NCI-H2081 (cell line): Measurements from ENCODE around the gene RIPK3.

ENCODE experiments used
- DNase-seq, 2 experiments: peaks; one replicate each; lab custom pipeline; 2025; lab: John Stamatoyannopoulos, UW

RIPK3 gene

DNA sequence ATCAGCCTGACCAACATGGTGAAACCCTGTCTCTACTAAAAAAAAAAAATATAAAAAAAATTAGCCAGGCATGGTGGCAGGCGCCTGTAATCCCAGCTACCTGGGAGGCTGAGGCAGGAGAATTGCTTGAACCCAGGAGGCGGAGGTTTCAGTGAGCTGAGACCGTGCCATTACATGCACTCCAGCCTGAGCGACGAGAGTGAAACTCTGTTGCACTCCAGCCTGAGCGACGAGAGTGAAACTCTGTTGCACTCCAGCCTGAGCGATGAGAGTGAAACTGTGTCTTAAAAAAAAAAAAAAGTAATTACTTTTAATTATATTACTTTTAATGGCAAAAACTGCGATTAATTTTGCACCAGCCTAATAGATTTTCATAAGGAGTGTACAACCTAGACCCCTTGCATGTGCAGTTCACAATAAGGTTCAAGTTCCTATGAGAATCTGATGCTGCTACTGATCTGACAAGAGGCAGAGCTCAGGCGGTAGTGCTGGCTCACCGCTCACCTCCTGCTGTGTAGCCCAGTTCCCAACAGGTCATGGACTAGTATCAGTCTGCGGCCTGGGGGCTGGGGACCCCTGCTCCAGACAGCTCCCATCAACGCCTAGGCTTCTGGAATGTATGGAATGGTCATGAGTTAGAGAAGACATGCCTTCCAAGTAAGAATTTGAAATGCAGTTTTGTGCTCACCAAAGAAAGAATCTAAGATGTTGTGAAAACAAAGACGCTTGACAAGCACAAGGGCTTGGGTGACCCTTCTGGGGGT is 18.4 kb downstream of the RIPK3 start:
- no peak for DNase-seq

DNA sequence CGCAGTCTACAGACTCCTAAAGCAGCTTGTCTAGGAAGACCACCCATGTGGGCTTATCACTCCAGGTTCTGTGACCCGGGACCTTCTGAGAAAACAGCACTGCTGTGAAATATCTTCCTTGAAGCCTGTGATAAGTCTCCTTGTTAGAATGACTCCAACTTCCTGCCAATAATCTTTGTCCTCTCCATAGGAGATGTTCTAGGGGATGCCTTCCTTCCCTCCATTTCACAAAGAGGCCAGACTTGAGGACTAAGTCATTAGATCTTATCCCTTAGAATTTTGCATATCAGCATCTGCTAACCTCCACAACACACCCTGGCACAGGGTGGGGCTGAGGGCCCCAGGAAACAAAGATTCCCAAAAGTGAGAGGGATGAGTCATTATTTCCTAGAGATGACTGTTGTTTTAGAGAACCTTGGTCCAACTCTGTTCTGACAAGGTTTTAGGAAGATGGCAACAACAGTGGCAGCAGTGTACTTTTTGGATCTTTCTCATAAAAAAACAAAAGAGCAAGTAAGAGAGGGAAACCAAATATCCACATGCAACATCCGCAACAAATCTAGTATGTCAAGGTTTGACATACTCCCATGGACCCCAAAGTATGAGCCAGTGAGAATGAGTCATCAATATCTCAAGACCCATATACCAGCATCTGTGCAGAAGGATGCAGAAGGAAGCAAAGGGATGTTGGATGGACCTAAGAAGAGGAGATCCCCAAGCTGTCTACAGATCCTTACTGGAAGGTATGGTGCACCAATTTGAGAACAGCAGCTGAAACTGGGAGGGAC is 22.5 kb downstream of the RIPK3 start:
- DNase-seq, result no peak

DNA sequence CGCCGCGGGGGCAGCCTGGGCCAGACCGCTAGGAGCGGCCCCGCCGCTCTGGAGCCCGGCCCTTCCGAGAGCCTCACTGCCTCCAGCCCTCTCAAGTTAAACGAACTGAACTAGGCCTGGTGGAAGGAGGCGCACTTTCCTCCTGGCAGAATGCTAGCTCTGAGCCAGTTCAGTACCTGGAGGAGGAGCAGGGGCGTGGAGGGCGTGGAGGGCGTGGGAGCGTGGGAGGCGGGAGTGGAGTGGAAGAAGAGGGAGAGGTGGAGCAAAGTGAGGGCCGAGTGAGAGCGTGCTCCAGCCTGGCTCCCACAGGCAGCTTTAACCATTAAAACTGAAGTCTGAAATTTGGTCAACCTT is 23.2 kb downstream of the RIPK3 start:
- no peak for DNase-seq

DNA sequence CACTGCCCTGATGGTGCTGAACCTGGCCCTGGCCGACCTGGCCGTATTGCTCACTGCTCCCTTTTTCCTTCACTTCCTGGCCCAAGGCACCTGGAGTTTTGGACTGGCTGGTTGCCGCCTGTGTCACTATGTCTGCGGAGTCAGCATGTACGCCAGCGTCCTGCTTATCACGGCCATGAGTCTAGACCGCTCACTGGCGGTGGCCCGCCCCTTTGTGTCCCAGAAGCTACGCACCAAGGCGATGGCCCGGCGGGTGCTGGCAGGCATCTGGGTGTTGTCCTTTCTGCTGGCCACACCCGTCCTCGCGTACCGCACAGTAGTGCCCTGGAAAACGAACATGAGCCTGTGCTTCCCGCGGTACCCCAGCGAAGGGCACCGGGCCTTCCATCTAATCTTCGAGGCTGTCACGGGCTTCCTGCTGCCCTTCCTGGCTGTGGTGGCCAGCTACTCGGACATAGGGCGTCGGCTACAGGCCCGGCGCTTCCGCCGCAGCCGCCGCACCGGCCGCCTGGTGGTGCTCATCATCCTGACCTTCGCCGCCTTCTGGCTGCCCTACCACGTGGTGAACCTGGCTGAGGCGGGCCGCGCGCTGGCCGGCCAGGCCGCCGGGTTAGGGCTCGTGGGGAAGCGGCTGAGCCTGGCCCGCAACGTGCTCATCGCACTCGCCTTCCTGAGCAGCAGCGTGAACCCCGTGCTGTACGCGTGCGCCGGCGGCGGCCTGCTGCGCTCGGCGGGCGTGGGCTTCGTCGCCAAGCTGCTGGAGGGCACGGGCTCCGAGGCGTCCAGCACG is 23.8 kb downstream of the RIPK3 start:
- DNase-seq, result no peak

DNA sequence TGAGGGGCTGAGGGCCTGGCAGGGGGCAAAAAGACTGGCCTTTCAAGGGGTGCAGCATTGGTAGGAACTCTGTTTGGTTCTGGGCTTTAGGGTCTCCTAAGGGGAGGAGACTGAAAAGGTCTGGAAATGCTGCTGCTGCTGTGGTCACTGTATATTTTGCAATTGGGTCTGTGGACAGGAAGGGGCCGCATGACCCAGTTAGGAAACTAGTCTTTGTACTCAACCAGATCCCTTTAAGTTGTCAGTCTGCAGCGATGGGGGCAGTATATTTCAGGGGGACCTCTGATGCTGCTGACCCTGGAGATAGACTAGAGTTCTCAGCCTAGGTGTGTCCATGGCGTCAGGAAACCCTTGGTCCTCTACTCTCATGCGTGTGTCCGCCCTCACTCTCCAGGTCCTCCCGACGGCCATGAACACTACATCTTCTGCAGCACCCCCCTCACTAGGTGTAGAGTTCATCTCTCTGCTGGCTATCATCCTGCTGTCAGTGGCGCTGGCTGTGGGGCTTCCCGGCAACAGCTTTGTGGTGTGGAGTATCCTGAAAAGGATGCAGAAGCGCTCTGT is 24.5 kb downstream of the RIPK3 start:
- no peak for DNase-seq

DNA sequence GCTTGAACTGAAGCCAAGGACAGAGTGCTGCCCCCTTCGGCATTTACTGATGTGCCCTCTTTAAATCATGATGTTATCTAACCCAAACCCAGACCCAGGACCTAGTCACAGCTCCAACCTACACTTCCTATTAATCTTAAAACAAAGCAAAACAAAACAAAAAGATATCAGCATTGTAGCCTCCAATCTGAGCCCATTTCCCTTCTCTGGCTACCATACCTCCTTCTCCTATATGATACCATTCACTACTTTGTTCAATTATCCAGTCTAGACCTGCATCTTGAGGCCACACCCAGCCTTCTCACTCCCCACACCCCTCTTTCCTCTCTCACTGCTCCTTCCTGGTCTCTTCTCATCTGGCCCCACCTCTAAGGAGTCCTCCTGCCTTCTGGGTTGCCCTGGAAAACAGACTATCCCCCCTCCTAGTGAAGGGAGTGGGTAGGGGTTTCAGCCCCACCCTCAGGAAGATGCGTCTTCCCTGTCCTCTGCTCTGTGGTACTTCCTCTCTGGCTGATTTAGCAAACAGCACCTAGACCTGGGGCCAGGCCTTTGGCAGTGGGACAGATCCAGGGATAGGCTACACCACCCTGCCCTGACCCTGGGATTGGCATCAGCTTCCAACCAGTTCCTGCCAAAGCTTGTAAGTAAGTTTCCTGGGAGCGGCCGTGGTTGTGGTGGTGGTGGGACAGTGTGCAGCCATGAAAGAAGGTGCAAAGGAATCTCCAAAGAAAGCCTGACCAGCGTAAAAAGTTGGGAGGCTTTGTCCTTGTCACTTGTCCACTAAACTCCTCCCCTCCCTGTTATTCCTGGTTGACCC is 25.2 kb downstream of the RIPK3 start:
- no peak for DNase-seq

DNA sequence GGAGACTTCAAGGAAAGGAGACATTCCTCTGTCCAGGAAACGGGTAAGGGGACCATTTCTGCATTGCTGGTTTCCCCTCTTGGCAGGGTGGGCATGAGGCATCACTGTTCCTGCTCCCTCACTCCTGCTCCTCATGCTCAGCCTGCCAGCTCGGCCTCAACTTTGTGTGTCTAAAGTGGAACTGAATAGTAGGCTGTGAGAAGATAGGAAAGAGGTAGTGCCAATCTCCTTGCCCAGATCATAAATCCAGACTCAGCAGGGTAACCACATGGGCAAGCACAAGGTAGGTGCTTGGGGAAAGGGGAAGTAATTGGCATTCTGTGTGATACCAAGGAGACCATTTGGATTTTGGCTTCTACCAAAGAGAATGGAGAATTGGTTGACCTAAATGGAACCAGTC is 25.9 kb downstream of the RIPK3 start:
- DNase-seq, result no peak

DNA sequence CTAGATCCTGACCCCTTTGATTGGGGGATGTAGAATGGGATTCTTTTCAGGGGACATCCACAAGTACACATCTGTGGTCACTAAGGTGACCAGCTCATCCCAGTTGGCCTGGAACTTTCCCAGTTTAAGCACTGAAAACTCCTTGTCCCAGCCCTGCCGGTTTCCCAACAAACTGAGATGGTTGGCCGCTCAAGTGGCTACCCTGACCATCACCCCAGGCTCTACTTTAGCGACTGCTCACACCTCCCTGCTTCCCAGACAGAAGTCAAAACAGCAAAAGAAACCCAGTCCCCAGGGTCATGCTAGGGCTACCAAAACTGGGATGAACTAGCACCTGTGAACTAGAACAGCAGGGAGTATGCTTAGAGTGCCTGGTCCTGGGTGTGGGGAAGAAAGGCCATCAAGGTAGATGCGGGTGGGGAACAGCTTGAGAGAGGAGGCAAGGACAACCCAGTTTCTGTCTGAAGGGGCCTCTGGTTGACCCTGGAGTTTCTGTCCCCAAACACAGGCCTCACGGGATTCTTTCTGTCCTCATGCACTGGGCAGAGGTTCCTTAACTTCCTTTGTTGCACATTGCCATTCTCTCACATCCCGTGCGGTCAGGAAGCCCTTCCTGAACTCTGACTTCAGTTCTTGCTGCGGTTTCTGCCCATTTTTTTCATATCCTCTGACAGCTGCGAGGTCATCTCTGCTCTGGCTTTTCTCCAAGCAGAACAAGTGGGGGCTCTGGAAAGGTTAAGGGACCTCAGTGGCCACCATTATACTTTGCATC is 26.9 kb downstream of the RIPK3 start:
- DNase-seq, result no peak

DNA sequence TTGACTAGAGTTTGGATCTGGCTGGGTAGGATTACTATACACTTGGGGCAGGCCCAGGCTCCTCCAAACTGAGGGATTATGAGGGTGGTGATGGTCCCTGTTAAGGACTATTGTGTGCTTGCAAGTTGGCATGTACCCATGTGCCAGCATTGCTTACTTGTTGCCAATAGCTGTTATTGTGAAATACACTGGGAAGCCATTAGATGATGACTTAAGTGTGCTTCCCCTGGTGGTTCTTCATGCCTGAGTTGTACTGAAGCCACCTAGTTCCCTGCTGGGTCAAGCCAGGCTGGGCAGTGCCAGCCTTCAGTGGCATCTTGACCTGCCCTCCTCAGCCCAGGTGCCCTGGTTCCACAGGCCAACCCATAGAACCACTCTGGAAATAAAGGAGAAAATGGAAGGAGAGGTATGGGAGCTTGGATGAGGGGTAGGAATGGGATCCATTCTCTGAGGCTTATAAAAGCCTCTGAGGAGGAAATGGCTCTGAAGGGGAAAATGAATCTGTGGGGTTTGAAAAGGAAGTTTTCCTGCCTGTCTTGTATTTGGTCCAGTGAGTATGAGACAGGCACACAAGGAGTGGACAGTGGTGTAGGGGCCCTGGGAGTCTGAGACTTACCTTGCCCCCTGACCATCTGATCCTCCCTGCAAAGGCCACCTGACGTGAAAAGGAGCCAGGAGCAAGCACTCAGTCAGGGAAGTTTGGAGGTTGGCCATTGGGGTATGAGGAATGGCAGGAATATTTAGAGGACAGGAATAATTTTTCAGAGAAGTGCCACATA is 27.8 kb downstream of the RIPK3 start:
- DNase-seq, result no peak

DNA sequence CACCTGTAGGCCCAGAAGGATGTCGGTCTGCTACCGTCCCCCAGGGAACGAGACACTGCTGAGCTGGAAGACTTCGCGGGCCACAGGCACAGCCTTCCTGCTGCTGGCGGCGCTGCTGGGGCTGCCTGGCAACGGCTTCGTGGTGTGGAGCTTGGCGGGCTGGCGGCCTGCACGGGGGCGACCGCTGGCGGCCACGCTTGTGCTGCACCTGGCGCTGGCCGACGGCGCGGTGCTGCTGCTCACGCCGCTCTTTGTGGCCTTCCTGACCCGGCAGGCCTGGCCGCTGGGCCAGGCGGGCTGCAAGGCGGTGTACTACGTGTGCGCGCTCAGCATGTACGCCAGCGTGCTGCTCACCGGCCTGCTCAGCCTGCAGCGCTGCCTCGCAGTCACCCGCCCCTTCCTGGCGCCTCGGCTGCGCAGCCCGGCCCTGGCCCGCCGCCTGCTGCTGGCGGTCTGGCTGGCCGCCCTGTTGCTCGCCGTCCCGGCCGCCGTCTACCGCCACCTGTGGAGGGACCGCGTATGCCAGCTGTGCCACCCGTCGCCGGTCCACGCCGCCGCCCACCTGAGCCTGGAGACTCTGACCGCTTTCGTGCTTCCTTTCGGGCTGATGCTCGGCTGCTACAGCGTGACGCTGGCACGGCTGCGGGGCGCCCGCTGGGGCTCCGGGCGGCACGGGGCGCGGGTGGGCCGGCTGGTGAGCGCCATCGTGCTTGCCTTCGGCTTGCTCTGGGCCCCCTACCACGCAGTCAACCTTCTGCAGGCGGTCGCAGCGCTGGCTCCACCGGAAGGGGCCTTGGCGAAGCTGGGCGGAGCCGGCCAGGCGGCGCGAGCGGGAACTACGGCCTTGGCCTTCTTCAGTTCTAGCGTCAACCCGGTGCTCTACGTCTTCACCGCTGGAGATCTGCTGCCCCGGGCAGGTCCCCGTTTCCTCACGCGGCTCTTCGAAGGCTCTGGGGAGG is 28.9 kb downstream of the RIPK3 start, which contains the start of gene LTB4R:
Gene LTB4R (plus strand): TSS at position 857 of the 959 bp plus-strand sequence. CDS start 4,150 bp downstream, outside the sequence.
- no peak for DNase-seq

DNA sequence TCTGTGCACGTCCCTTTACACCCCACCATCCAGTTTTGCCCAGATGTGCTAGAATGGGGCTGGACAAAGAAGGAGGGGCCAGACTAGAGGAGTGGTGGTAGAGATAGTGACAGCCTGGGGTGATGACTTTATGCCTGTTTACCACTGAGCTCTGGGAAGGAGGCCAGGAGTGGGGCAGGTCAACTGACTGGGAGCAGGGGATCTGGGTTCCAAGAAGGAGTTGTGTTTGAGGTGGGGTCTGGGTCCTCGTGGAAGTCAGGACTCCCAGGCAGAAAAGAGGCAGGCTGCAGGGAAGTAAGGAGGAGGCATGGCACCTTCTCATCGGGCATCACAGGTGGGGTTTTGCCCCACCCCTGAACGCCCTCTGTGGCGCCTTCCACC is 29.5 kb downstream of the RIPK3 start:
- no peak for DNase-seq

DNA sequence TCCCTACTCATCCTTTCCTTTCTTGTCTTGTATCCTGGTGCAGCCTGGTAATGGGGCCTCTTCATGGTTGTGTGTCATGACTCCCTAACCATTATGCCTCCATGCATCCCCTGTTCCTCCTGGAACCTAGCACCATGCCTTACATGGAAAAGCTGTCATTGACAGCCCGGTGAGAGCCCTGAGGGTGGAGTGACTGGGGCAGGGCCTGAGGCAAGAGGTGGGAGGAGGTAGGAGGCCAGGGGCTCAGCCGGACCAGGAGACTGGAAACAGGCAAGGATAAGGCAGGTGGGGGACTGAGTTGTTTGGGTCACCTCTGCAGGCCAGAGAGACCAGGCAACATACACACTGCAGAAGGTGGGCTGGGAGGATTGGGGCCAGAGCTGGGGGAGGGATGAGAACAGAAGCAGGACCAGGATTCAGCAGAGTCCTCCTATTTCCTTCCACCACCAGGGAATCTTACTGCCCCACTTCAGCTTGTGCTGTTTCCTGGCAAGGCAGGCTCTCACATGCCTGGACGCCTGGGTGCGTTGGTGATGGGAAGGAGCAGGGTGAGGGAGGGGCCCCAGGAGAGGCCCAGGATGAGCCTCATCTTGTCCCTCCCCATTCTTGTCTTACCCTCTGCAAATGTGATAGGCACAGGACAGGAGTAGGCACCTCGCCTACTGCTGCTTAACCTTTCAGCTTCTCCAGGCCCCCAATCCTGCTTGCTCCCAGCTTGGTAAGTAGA is 30.1 kb downstream of the RIPK3 start, which contains the start of gene LTB4R2:
Gene LTB4R2 (plus strand): TSS at position 603 of the 727 bp plus-strand sequence. CDS start 525 bp downstream, outside the sequence.
- no peak for DNase-seq

DNA sequence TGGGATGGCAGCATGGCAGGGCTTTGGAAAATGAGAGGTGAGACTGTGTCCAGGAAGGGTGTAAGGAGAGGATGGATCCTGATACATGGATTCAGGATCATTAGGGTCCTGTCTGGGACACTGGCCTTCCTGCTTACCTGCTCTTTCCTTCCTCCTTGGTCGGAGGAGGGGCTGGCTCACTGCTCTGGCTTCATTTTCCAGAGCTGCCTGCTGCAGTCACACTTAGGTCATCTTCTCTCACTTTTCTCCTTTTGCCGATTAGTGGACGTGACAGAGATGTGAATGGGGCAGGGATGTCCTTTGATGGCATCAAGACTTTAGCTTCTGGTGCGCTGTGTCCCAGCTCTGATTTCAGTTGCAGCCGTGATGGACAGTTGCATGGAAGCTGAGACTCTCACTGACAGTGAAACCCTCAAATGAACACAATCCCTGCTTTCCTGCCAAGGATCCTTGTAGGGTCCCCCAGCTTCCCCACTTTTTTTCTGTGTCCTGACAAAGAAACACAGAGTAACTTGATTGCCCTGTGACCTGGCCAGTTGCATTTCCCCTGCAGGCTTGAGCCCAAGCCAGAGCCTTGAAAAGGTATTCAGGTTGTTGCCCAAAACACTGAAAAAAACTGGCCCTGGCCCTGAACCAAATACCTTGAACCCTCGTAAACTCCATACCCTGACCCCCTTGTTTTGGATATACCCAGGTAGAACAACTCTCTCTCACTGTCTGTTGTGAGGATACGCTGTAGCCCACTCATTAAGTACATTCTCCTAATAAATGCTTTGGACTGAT is 31.3 kb downstream of the RIPK3 start:
- no peak for DNase-seq

DNA sequence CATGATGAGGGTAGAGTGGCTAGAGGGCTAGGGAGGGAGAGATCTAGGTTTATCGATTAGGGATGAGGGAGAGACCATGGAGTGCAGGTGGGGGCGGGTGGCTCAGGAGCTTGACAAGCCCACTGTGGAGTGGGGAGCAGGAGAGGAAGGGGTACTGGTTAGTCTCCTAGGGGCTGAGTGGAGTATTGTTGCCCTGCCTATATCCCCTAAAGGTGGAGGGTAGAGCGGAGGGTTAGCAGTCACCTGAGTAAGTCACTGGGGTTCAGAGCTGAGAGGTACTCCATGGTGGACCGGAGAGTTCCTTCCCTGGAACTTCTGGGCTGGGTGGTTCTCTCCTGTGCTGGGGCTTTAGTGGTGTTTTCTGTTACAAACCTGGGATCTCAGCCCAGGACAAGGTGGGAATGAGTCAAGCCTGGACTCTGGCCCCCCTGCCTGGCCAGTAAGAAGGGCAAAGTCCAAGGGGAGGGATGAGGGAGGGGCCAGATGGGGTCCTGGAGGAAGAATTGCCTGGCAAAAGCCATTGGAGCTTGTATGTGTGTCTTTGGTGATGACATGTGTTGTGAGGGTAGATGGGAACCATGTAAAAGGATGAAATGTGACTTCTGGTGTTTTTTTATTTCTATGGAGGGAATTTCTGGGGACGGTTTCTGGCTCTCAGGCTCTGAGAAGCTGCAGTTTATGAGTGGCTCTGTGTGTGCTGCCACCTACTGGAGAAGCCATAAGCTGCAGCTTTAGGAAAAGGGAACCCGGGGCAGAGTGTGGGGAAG is 32.0 kb downstream of the RIPK3 start, which contains the start of gene CIDEB:
Gene CIDEB (minus strand): TSS at position 403 of the 767 bp plus-strand sequence. CDS start 119 bp downstream, at position 284.
- peak; percentile 5 to 17 for DNase-seq

DNA sequence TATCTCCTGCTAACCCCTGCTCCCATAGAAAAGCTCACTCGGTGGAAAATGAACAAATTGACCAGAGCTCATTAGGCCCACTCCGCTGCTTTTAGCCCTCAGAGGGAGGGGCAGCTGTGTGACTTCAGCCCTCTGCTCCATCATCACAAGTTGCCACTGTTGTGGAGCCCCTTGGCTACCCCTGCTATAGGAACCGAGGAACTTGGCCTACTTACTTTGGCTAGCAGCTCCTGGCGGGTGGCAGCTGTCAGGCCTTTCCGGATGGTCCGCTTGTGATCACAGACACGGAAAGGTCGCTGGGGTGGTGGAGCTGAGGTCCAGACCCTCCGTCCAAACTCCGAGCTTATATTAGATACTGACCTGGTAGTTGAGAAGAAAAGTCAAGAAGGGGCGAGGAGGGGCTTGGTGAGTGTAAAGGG is 32.6 kb downstream of the RIPK3 start:
- DNase-seq, result no peak

DNA sequence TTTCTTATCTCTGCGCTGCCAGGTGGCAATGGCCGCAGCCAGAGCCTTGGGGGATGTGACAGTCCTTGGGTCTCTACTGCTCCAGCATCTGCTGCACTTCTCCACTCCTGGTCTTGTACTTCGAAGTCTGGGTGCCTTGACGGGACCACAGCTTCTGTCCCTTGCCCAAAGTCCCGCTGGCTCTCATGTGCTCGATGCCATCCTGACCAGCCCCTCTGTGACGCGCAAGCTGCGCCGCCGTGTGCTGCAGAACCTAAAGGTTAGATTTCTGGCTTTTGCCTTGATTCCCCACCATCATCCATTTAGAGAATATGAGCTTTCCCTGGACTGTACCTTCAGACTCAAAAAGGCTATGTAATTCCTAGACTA is 35.8 kb downstream of the RIPK3 start:
- no peak for DNase-seq
